DND-41 (cell line): ENCODE results near the gene B3GALNT1.

ENCODE experiments used
- ATAC-seq: fragments of 200-7000 bp; cut with Tn5 transposase; 3 replicates; pipeline ENCODE4 v1.9.1; 2021; ENCODE audit warnings: low read depth; ENCODE audit not compliant: insufficient read depth
- DNase-seq: peaks from one replicate; pipeline ENCODE4 v3.0.0-alpha.2; 2020
- H2AFZ ChIP-seq: 2 replicates; pipeline ENCODE4 v1.6.0; 2012; ENCODE audit warnings: low read depth, low read length
- H3K27ac ChIP-seq: 2 replicates; pipeline ENCODE4 v1.5.1; 2012; ENCODE audit warnings: low read length, inconsistent platforms
- H3K27me3 ChIP-seq: fragments of 200-600 bp; sonication (generic); 2 replicates; pipeline ENCODE4 v1.6.0; 2012; ENCODE audit warnings: low read length, mild to moderate bottlenecking, inconsistent platforms; ENCODE audit not compliant: insufficient read depth, poor library complexity
- H3K36me3 ChIP-seq: 2 replicates; pipeline ENCODE4 v1.5.1; 2012; ENCODE audit warnings: low read length, inconsistent platforms; ENCODE audit not compliant: insufficient read depth
- H3K4me1 ChIP-seq: 2 replicates; pipeline ENCODE4 v1.5.1; 2012; ENCODE audit warnings: mild to moderate bottlenecking, low read length; ENCODE audit not compliant: insufficient read depth
- H3K4me2 ChIP-seq: 2 replicates; pipeline ENCODE4 v1.6.0; 2012; ENCODE audit warnings: mild to moderate bottlenecking, moderate library complexity, low read length, inconsistent platforms; ENCODE audit not compliant: insufficient read depth
- H3K4me3 ChIP-seq, 2 experiments: fragments of 200-600 bp in 1 of 2; shearing (Covaris generic) in 1 of 2; 2 replicates each; pipeline ENCODE4 v1.5.1; 2012 to 2016; ENCODE audit warnings: inconsistent platforms in 2 of 2, low read length in 2 of 2, mild to moderate bottlenecking in 2 of 2, low read depth in 1 of 2, moderate library complexity in 1 of 2
- H3K79me2 ChIP-seq: 2 replicates; pipeline ENCODE4 v1.6.0; 2012; ENCODE audit warnings: low read length, inconsistent platforms; ENCODE audit not compliant: insufficient read depth
- H3K9ac ChIP-seq: 2 replicates; pipeline ENCODE4 v1.6.0; 2012; ENCODE audit warnings: low read depth, mild to moderate bottlenecking, inconsistent platforms, low read length, moderate library complexity
- H3K9me3 ChIP-seq: 2 replicates; pipeline ENCODE4 v1.5.1; 2012; ENCODE audit warnings: low read length, moderate library complexity, mild to moderate bottlenecking, inconsistent platforms; ENCODE audit not compliant: insufficient read depth, severe bottlenecking
- H4K20me1 ChIP-seq: 2 replicates; pipeline ENCODE4 v1.6.0; 2012; ENCODE audit warnings: low read length; ENCODE audit not compliant: insufficient read depth
- CTCF ChIP-seq: IDR thresholded peaks from 2 replicates; pipeline ENCODE4 v1.5.1; 2012; ENCODE audit warnings: borderline replicate concordance, low read length, moderate library complexity, mild to moderate bottlenecking; ENCODE audit not compliant: poor library complexity, severe bottlenecking; ENCODE audit errors: extremely low read depth
- EZH2 ChIP-seq: IDR thresholded peaks from 3 replicates; pipeline ENCODE4 v1.6.1; 2012; ENCODE audit warnings: borderline replicate concordance, low read depth, mild to moderate bottlenecking, moderate library complexity, low read length, inconsistent platforms; ENCODE audit not compliant: severe bottlenecking

B3GALNT1 gene

GRCh38 chr3:161083131-161083530, 22.0 kb downstream of the B3GALNT1 start:
- TF ChIP-seq EZH2 (no peak), CTCF (no peak)
- DNase-seq (no peak), ATAC-seq (no peak)
- Histone ChIP-seq H3K27ac (no peak overlapping the region), H3K27me3 (no peaks in the 10 kb centered on the region), H3K4me1 (peaks cover 10% of the 10 kb centered on the region), H3K9ac (no peak overlapping the region), H3K36me3 (no peaks in the 10 kb centered on the region), H3K79me2 (no peaks in the 10 kb centered on the region), H4K20me1 (no peaks in the 10 kb centered on the region), H3K4me3 (no peak overlapping the region), H2AFZ (no peak overlapping the region), H3K9me3 (no peaks in the 10 kb centered on the region), H3K4me2 (no peak overlapping the region)

GRCh38 chr3:161082063-161082462, 23.1 kb downstream of the B3GALNT1 start:
- H3K27me3 ChIP-seq = no peaks in the 10 kb centered on the region
- H3K9ac ChIP-seq = no peak overlapping the region
- no peaks in the 10 kb centered on the region for H3K79me2 ChIP-seq
- DNase-seq (no peak), ATAC-seq (peak; percentile 50)
- no peak overlapping the region for H3K4me3 ChIP-seq
- TF ChIP-seq EZH2 = no peak
- no peak for TF ChIP-seq CTCF
- peaks cover 10% of the 10 kb centered on the region for H3K4me1 ChIP-seq
- H3K27ac ChIP-seq = peak overlapping the region; percentile 49
- H3K9me3 ChIP-seq = no peaks in the 10 kb centered on the region
- H3K36me3 ChIP-seq = no peaks in the 10 kb centered on the region
- H3K4me2 ChIP-seq = no peak overlapping the region
- H2AFZ ChIP-seq = peak overlapping the region; percentile 26; the same call in 1 of the 2 replicates
- H4K20me1 ChIP-seq = no peaks in the 10 kb centered on the region

DNA sequence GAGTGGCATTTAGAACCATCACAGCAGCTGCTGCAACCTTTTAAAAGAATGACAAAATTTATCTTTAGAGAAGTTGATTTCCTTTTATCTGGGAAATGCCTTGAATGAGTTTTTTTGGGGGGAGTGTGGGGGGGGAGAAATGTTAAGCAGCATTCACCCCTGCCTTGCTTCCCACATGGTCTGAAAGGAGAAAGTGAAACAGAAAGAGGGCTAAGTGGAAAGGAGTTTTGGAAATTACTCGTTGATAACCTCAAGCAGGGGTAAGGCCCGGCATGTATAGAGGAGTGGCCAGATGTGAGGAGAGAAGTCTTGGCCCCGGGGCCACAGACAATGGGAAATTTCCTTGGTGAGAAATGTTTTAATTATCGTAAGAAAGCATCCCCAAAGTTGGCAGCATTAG, 23.5 kb downstream of the B3GALNT1 start:
- Histone ChIP-seq H2AFZ (peak overlapping the region; percentile 26; the same call in 1 of the 2 replicates), H3K9me3 (no peaks in the 10 kb centered on the region), H3K4me1 (peaks cover 10% of the 10 kb centered on the region), H3K9ac (no peak overlapping the region), H3K36me3 (no peaks in the 10 kb centered on the region), H3K4me2 (no peak overlapping the region), H3K27ac (peak overlapping the region; percentile 49), H3K4me3 (no peak overlapping the region), H3K27me3 (no peaks in the 10 kb centered on the region), H3K79me2 (no peaks in the 10 kb centered on the region), H4K20me1 (no peaks in the 10 kb centered on the region)
- peak; percentile 32 for DNase-seq
- ATAC-seq = peak; percentile 84
- TF ChIP-seq EZH2 = no peak
- no peak for TF ChIP-seq CTCF

GRCh38 chr3:161073181-161073580, 32.0 kb downstream of the B3GALNT1 start:
- Histone ChIP-seq H4K20me1 (no peaks in the 10 kb centered on the region), H3K79me2 (no peaks in the 10 kb centered on the region), H3K9me3 (no peaks in the 10 kb centered on the region), H3K4me3 (no peak overlapping the region), H3K36me3 (no peaks in the 10 kb centered on the region), H3K9ac (no peak overlapping the region), H2AFZ (no peak overlapping the region), H3K27ac (no peak overlapping the region), H3K27me3 (no peaks in the 10 kb centered on the region), H3K4me2 (no peak overlapping the region), H3K4me1 (peaks cover 36% of the 10 kb centered on the region)
- no peak for TF ChIP-seq EZH2
- no peak for TF ChIP-seq CTCF
- DNase-seq (no peak), ATAC-seq (no peak)
